ENCODE results near the gene SLC41A3.
"Not testable (repeated sequence)": the region's sequence is repeated elsewhere in the genome, so short reads cannot be mapped to it uniquely, and the experiment has no call there.

The SLC41A3 gene

DNA sequence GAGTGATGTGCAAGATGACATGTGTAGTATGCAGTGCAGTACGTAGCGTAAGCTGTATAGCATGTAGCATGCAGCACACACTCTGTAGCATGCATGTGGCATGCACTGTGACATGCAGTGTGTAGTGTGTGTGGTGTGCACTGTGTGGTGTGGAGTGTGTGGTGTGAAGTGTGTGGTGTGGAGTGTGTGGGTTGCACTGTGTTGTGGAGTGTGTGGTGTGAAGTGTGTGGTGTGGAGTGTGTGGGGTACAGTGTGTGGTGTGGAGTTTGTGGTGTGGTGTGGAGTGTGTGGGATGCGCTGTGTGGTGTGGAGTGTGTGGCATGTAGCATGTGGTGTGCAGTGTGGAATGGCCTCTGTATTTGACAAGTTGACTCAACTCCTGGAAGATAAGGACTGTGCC, 75.7 kb downstream of the SLC41A3 start:
- DNase-seq (ENCODE audit: low read depth in 2 of 3, low spot score in 1 of 3) = no peak

DNA sequence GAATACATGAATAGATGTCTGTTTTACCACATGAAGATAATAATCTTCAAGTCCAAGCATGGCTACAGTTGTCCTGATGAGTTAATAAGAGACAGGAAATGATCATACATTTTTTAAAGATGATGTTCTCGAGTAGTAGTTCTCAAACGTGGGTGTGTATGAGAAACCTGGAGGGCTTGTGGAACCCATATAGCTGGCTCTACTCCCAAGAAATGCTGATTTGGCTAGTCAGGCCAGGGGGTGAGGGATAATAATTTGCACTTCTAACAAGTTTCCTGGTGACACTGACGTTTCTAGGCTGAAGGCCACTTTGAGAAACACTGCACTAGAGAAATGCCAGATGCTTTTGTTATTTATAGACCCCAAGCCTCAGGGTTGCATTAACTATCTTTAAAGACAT, 78.0 kb downstream of the SLC41A3 start:
- DNase-seq (ENCODE audit: low read depth in 2 of 3, low spot score in 1 of 3) = no peak

DNA sequence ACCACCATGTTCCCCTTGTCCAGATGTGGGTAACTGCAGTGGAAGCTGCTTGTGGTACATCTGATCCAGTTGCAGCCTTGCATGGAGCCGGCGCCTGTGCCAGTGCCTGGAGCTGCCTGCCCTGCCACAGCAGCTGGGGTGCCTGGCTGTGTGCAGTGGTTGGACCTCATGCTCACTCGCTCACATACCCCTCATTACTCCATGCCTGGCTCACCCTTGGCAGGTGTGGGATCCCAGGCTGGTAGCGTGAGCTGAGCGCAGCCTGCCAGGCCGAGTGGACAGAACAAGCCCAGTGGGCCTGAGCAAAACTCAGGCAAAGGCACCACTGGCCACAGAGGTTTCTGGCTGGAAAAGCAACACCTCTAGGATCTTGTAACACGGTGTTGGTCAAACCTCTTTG, 79.2 kb downstream of the SLC41A3 start:
- no peak for DNase-seq (ENCODE audit: low read depth in 2 of 3, low spot score in 1 of 3)

DNA sequence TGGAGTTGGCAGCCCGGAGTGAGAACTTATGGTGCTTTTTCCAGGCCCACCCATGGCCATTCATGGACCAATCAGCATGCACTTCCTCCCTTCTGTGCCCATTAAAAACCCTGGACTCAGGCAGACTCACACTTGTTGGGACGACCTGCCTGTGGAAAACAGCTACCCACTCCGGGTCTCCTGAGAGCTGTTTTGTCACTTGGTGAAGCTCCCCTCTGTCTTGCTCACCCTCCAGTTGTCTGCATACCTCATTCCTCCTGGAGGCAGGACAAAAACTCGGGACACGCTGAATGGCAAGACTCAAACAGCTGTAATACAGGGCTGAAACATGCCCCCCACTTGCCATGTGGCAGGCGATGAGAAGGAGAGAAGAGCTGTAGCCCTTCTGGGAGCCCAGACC, 79.7 kb downstream of the SLC41A3 start:
- no peak for DNase-seq (ENCODE audit: low read depth in 2 of 3, low spot score in 1 of 3)

DNA sequence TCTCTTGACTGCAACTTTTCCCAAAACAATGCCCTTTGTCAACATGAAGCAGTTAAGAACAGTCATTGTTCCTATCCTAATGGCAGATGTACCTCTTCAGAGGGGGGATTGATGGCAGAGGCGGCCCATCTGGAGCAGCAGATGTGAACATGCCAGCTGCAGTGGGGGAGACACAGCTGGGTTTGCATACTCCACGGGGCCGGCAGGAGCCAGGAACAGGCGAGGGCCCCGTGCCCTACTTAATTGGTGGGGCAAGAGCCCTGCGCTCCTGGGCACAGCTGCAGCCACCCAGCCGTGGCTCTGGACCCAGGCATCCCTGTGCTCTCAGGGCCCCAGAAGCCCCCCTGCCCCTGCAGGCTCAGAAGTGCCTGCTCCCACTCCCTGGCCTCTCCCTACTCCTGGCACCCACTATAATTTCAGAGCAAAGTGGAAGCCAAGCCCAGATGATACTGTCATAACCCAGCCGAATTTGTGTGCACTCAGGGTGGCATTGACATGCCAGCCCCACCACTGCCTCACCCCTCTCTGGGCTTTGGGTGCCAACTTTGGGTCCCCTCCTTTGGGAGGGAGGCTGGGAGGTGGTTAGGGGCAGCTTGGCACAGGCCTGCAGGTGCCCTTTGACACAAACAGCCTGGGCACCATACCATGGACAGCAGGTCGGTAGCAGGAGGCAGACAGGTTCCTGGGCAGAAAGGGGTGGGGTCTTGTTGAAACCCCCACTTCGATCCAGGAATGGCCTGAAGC, 80.3 kb downstream of the SLC41A3 start:
- no peak for DNase-seq (ENCODE audit: low read depth in 2 of 3, low spot score in 1 of 3)

DNA sequence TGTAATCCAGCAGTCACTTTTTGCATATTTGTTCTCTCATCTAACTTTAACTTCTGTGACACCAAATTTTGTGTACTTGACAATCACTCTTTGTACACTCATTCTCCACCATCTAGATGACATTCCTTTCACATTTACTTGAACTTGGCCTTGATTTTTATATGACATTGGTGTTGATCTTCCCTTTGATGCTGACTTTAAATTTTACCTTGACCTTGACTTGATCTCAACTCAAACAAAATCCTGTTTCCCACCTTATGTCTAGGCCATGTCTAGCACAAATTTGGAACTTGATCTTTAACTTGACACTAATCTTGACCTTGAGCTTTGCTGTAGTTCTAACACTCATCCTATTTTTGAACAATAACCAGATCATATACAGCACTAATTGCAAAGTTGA, 81.7 kb downstream of the SLC41A3 start:
- no peak for DNase-seq (ENCODE audit: low read depth in 2 of 3, low spot score in 1 of 3)

DNA sequence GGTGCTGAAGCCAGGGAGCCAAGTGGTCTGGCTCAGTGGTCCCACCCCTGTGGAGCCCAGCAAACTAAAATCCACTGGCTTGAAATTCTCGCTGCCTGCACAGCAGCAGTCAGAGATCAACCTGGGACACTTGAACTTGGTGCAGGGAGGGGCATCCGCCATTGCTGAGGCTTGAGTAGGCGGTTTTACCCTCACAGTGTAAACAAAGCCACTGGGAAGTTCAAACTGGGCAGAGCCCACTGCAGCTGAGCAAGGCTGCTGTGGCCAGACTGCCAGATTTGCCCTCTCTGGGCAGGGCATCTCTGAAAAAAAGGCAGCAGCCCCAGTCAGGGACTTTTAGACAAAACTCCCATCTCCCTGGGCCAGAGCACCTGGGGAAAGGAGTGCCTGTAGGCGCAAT, 87.2 kb downstream of the SLC41A3 start:
- DNase-seq (ENCODE audit: low read depth in 2 of 3, low spot score in 1 of 3) = not testable (repeated sequence)

DNA sequence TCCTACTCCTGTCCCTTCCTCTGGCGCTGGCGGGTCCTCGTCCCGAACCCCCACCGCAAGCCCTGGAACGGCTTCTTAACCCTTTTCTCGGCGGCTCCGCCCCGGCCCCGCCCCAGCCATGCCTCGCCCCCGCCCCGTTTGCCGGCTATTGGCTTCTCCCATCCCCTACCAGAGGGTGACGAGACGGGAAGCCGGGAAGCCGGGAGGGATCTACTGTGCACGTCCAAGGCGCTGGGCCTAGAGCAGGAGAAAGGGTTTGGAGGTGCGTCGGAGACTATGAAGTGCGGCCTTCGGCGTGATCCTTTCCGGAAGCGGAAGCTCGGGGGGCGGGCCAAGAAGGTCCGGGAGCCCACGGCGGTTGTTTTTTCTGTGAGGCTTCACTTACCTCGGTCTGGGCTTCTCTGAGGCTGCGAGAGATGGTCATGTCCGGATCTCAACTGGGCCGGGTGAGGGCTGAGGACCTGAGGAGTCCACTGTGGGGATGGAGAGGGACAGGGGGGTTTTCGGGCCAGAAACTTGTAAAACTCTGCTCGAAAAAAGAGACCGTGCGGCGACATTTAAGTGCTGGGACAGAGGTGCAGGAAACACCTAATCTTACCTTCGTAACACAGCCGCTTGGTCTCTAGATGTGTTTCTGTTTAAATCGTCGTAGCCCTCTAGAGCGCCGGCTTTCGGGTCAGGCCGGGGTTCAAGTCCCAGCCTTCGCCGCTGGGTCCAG, 93.5 kb downstream of the SLC41A3 start:
- DNase-seq (ENCODE audit: low read depth in 2 of 3, low spot score in 1 of 3) = peak; percentile 32 to 67 (median 53)

DNA sequence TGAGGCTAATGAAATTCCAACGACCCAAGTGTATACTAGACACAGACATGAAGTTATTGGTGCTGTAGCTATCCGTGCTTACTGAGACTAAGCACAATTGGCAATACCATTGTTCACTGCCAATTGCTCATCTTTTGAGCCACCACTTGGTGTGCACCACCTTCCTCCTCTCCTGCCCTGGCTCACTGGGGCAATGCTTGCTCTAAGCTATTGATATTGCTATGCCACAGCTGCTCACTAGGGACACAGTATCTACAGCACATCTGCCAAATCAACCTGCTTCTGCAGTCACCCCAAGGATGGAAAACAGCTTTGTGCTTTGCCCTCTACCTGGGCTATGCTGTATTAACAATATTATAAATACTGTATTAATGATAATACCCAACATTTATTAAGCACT, 99.0 kb downstream of the SLC41A3 start:
- not testable (repeated sequence) for DNase-seq (ENCODE audit: low read depth in 2 of 3, low spot score in 1 of 3)

DNA sequence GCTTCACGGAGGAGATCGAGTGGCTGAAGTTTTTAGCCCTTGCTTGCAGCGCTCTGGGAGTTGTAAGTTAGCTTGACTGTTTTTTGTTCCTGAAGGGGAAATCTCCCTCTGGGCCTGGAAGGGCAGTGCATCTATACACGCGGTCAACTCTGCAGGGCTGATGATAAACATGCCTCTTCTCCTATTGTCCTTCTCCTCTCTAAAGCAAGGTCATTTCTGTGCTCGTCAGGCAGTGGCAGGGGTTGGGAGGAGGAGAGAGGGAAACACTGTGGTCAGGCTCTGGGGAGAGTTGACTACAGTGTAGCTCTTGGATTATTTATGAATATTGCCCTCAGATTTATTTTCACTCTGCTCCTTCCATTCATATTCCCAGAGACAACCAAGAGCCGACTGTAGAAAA, 106.8 kb downstream of the SLC41A3 start:
- DNase-seq (ENCODE audit: low read depth in 2 of 3, low spot score in 1 of 3) = not testable (repeated sequence)

DNA sequence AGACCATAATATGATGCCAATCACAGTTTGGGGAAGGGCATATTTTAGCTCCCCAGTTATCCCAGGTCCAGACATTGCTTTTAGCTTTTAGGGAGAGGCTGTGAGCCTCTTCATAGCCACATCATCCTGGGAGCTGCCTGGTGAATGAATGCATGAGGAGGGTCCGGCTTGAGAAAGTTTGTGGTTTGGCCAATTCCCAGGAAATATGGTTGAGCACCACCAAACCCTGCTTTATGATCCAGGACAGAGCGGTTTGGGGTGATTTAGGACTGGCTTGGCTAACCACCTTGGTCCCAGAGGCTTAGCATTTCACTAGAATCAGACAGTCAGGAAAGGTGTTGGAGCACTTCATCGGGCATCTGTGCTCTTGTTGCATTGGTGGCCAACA, 107.9 kb downstream of the SLC41A3 start:
- not testable (repeated sequence) for DNase-seq (ENCODE audit: low read depth in 2 of 3, low spot score in 1 of 3)

DNA sequence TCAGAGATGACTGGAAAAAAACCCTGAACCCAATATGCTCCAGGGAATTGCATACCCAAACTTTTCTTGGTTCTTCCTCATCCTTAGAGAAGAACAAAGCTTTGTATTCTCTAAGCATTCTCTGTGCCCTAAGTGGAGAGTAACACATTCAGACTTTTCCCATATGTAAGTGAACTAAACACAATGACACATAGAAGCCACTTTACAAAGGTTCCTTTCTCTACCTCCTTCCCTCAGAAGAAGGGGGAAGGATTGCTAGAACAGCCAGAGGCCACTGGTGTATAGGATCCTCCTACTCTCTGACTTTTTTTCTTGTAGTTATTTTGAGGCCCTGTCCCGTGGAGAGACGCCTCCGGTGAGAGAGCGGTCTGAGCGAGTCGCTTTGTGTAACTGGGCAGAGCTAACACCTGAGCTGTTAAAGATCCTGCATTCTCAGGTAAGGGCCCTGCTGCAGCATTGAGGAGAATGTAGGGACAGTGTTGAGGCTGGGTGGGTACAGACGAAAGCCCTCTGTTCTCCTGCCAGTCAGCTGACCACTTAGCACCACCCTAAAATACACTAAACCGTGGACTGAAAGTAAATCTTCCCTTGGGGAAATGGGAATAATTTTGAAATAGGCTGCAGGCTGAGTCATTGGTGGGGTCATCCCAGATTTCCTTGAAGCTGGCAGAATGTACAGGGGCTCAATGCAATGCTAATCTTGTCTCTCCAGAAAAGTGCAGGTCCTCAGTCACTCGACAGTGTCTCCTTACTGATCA, 108.5 kb downstream of the SLC41A3 start:
- DNase-seq (ENCODE audit: low read depth in 2 of 3, low spot score in 1 of 3) = not testable (repeated sequence)

DNA sequence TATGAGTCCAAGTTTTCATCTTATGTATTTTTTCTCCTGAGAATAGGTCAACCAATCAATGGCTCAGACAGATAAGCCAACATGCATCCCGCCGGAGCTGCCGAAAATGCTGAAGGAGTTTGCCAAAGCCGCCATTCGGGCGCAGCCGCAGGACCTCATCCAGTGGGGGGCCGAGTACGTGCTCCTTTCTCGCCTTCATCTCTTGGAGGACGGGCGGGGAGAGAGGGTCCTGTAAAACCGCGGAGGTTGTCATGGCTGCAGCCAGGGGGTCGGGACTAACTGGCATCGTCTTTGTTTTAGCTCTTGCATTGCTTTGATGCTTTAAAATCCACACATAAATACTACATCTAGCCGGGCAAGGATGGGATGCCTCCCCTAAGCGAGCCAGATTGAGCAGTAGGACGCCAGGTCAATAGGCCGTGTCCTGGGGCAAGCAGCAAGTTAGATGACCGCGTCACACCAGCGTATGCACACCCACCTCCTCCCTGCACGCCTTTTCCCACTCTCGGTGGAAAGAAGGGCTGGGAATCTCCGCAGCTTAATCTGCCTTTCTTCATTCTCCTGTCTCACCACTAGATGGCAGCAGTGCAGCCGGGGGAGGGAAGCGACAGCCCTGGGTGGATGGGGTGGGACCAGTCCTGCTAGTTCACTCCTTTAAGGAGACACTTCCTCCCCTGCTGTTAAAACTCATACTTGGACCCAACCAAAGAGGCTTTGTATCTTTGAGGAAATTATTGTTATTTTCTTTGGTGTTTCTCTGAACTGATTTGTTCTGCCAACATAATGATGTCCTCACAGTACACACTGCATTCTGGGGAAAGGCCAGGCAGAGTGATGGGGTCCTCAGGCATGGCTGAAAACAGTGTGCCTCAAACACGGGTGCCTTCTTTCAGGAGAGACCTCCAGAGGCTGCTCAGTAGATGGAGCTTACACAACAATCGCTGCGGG, 111.7 kb downstream of the SLC41A3 start:
- peak in 2 of 3 donors; percentile 3 to 15 for DNase-seq (ENCODE audit: low read depth in 2 of 3, low spot score in 1 of 3)

DNA sequence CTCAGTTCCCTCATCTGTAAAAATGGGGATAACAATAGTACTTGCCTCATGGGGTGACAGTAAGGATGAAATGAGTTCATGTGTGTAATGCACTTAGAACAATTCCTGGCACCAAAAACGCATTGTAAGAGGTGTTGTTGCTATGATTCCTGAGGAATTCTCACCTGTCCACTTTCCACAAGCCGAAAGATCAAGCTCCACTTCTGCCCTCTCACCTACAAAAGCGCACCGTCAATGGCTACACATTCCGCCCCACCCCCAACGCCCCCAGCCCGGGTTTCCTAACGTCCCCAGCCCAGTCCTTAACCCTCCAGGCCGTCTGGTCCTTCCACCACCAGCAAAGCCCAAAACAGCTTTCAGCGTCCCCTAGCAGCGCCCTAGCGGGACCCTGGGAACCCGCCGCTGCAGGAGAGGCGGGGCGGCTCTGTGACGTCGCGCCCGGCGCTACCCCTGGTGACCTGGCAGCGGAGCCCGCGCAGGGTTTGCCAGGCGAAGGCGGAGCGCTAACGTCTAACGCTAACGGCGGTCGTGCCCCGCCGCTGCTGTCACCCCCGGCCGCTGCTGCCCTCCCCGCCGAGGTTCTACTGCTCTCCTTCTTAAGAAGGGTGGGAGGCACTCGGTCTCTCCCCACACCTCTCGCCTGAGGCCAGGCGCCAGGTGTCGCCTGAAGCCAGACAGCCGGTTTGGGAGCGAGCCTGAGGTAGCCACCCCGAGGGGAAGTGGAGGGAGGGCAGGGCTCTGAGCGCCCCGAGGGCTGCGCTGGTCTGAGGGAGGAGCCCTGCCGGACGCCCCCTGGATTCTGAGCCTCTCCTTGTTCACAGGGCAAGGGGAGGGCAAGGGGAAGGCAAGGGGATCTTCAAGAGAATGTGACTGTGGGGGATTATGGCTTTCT, 115.0 kb downstream of the SLC41A3 start, which contains the start of gene ROPN1B:
ROPN1B (plus strand) TSS at position 478 of the 892 bp plus-strand sequence. CDS start 2,877 bp downstream, outside the sequence.
- not testable (repeated sequence) for DNase-seq (ENCODE audit: low read depth in 2 of 3, low spot score in 1 of 3)

DNA sequence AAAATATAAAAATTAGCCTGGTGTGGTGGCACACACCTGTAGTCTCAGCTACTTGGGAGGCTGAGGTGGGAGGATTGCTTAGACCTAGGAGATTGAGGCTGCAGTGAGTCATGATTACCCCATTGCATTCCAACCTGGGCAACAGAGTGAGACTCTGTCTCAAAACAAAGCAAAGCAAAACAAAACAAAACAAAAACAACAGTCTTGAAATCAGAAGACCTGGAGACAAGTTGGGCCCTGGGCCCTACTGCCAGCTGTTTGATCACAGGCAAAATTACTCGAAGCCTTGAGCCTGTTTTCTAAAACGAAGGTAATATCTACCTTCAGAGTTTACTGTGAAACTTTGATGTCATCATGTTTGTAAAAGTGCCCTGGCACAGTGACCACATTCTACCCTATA, 115.8 kb downstream of the SLC41A3 start:
- not testable (repeated sequence) for DNase-seq (ENCODE audit: low read depth in 2 of 3, low spot score in 1 of 3)

DNA sequence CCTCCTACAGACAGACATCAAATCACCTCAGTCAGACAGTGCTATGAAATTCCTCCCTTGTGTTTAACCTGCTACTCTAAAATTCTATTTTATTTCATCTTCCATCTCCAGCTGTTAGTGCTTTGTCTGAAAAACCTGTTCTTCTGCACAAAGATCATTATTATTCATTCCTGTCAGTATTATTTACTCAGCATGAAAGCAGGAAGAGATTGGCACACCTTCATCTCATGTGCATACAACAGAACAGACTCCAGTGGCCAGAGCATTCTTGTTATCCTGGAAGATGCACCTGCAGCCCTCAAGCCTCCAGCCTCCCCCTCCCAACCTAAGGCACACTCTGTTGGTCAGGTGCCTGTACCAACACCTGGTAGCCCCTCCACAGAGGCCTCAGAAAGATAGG, 116.8 kb downstream of the SLC41A3 start:
- DNase-seq (ENCODE audit: low read depth in 2 of 3, low spot score in 1 of 3) = no peak

DNA sequence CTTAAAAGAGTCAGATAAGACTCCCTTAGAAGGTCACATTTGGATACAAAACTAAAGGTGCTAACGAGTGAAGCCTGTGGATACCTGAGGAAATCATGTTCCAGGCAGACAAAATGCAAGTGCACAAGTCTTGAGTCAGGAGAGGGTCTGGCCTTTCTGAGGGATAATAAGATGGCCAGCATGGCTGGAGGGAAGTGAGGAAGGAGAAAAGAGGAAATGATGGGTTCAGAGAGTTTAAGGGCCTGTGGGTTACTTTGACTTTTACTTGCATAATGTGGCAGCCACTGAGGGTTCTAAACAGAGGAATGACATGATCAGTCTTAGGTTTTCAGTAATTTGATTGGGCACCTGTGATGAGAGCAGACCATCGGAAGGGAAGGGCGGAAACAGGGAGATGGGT, 118.4 kb downstream of the SLC41A3 start:
- DNase-seq (ENCODE audit: low read depth in 2 of 3, low spot score in 1 of 3) = no peak

DNA sequence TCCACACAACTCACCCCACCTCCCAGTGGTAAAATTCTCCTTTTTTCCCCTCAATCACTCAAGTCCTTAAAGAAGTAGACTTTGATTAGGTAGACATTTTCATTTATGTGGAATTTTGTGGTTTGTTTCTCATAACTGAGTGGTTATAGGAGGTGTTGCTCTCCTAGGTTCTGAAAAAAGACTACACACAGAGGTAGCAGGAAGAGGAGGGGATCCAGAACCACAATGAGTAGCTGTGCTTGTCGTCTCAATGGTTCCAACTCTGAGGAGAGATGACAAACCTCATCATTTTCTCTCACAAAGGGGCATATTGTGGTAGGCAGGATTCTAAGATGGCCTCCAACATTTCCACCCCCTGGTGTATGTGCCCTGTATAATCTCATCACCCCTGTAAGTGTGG, 120.1 kb downstream of the SLC41A3 start:
- DNase-seq (ENCODE audit: low read depth in 2 of 3, low spot score in 1 of 3) = not testable (repeated sequence)

DNA sequence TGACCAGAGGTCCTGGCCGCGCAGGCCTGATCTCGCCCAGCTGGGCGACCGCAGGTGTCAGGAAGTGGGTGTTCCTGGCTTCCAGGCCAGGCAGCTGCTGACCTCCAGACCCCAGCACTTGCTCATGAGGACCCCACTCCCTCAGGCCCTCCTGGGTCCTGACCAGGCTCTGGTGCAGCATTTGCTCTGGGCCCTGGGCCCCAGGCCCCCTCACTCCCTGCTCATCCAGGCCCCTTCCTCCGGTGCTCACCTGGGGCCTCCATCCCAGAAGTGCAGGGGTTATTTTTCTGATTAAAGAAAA, 122.7 kb downstream of the SLC41A3 start:
- DNase-seq (ENCODE audit: low read depth in 2 of 3, low spot score in 1 of 3) = no peak
